HepG2 (cell line): ENCODE measurements around the gene ADARB2.

Experiments
- BHLHE40 ChIP-seq: IDR thresholded peaks from 2 replicates; pipeline ENCODE4 v1.6.1; 2011; ENCODE audit warnings: low read length, improper control_type of control experiment
- CEBPG ChIP-seq: IDR thresholded peaks from 2 replicates; pipeline ENCODE4 v1.6.1; 2016
- DNMT1 ChIP-seq: sonication (generic); formaldehyde crosslinking; IDR thresholded peaks from 2 replicates; pipeline ENCODE4 v1.5.1; 2020; ENCODE audit warnings: mild to moderate bottlenecking, missing genetic modification reagents
- FOSL2 ChIP-seq: sonication (generic); formaldehyde crosslinking; IDR thresholded peaks from 2 replicates; pipeline ENCODE4 v1.4.0; 2020; ENCODE audit warnings: missing genetic modification reagents
- RBAK ChIP-seq: sonication (generic); formaldehyde crosslinking; IDR thresholded peaks from 2 replicates; pipeline ENCODE4 v1.5.1; 2020; ENCODE audit warnings: mild to moderate bottlenecking, missing genetic modification reagents
- RXRA ChIP-seq: sonication (generic); formaldehyde crosslinking; IDR thresholded peaks from 2 replicates; pipeline ENCODE4 v1.5.1; 2020; ENCODE audit warnings: missing genetic modification reagents
- SATB2 ChIP-seq: sonication (generic); formaldehyde crosslinking; IDR thresholded peaks from 2 replicates; pipeline ENCODE4 v1.5.0; 2020; ENCODE audit warnings: missing genetic modification reagents
- SP1 ChIP-seq, 2 experiments: fragments of 450-650 bp in 1 of 2; sonication (generic) in 1 of 2; formaldehyde crosslinking in 1 of 2; IDR thresholded peaks; 2 replicates each; pipeline versions ENCODE4 v1.4.0 to v1.6.1; 2016 to 2020; ENCODE audit warnings: missing genetic modification reagents in 1 of 2
- SUZ12 ChIP-seq: fragments of 150-350 bp; IDR thresholded peaks from 2 replicates; pipeline ENCODE4 v1.6.1; 2014; ENCODE audit warnings: low read depth, low read length
- ZNF224 ChIP-seq: sonication (generic); formaldehyde crosslinking; IDR thresholded peaks from 2 replicates; pipeline ENCODE4 v1.5.0; 2020; ENCODE audit warnings: mild to moderate bottlenecking, missing genetic modification reagents

GRCh38 chr10:1171586-1171985 is 565.7 kb downstream of the ADARB2 start:
- no peak for TF ChIP-seq FOSL2 (CRISPR knock-in tag)
- no peak for TF ChIP-seq RXRA (CRISPR knock-in tag)
- TF ChIP-seq ZNF224 (CRISPR knock-in tag) = no peak
- no peak for TF ChIP-seq BHLHE40
- no peak for TF ChIP-seq SUZ12
- TF ChIP-seq DNMT1 = no peak
- no peak for TF ChIP-seq SATB2 (CRISPR knock-in tag)
- no peak for TF ChIP-seq SP1 (IDR thresholded peaks at IDR 0.05)
- TF ChIP-seq SP1 (CRISPR knock-in tag; IDR thresholded peaks at IDR 0.05) = no peak
- no peak for TF ChIP-seq RBAK (CRISPR knock-in tag)
- no peak for TF ChIP-seq CEBPG (CRISPR knock-in tag)
